Naive thymus-derived CD8-positive, alpha-beta T cell (primary cell): ENCODE measurements around the gene ADGRG6. TPM values are rescaled to one million over a fixed set of nuclear protein-coding genes. Genes with fewer than 3 reads are reported as not detected.

ENCODE experiments used
- ATAC-seq, 2 donors: fragments of 150-1000 bp; cut with Tn5 transposase in 1 of 2; sonication (Bioruptor Pico), chemical (Tn5 transposase) in 1 of 2; 1 replicate in 1 of 2; 2 replicates in 1 of 2; pipeline ENCODE4 v1.10.0; 2021; ENCODE audit warnings: mild to moderate bottlenecking in 2 of 2, moderate library complexity in 2 of 2
- POLR2A ChIA-PET: fragments of 350-600 bp; sonication (Branson Sonifier 250); formaldehyde crosslinking; loops from one replicate; lab custom pipeline; 2021; ENCODE audit warnings: antibody characterized with exemption; lab: Charles Lee
- DNase-seq, 10 donors: peaks; one replicate each; pipeline versions ENCODE4 v3.0.0 to v3.0.0-alpha.2; 2020 to 2022
- H3K27ac Mint-ChIP-seq, 10 donors: one replicate each; pipeline ENCODE4 v1.8.0; 2020 to 2022; ENCODE audit warnings: mild to moderate bottlenecking in 10 of 10, mixed read lengths in 10 of 10, moderate library complexity in 4 of 10, inconsistent platforms in 1 of 10
- H3K27me3 Mint-ChIP-seq, 5 donors: one replicate each; pipeline ENCODE4 v1.8.0; 2021 to 2022; ENCODE audit warnings: mixed read lengths in 5 of 5
- H3K36me3 Mint-ChIP-seq, 3 donors: one replicate each; pipeline ENCODE4 v1.8.0; 2020 to 2022; ENCODE audit warnings: mixed read lengths in 3 of 3, mild to moderate bottlenecking in 2 of 3, inconsistent platforms in 1 of 3
- H3K4me1 Mint-ChIP-seq, 4 donors: one replicate each; pipeline ENCODE4 v1.8.0; 2021 to 2022; ENCODE audit warnings: mixed read lengths in 4 of 4
- H3K4me3 Mint-ChIP-seq, 10 donors: one replicate each; pipeline ENCODE4 v1.8.0; 2020 to 2022; ENCODE audit warnings: mild to moderate bottlenecking in 10 of 10, mixed read lengths in 10 of 10, moderate library complexity in 6 of 10, inconsistent platforms in 1 of 10
- H3K9me3 Mint-ChIP-seq, 9 donors: one replicate each; pipeline ENCODE4 v1.8.0; 2020 to 2022; ENCODE audit warnings: mixed read lengths in 9 of 9, mild to moderate bottlenecking in 3 of 9, inconsistent platforms in 1 of 9, moderate library complexity in 1 of 9
- polyA plus RNA-seq, 3 donors: library from polyadenylated mRNA; unstranded; fragments of 300-500 nt; fragmentation: Illumina TruSeq; gene quantifications; one replicate each; pipeline ENCODE4 v1.2.3, GENCODE V29; 2021
- total RNA-seq, 8 experiments: library from RNA in 2 of 8; stranded (reverse) in 2 of 8; gene quantifications; one replicate each; pipeline ENCODE4 v1.2.3 and lab custom pipeline; 2021 to 2026

Gene ADGRG6
- total and polyA plus RNA-seq, 5 experiments from 2014 or later = 0.73 to 2.5 (median 2.0) TPM; not detected in 1

DNA sequence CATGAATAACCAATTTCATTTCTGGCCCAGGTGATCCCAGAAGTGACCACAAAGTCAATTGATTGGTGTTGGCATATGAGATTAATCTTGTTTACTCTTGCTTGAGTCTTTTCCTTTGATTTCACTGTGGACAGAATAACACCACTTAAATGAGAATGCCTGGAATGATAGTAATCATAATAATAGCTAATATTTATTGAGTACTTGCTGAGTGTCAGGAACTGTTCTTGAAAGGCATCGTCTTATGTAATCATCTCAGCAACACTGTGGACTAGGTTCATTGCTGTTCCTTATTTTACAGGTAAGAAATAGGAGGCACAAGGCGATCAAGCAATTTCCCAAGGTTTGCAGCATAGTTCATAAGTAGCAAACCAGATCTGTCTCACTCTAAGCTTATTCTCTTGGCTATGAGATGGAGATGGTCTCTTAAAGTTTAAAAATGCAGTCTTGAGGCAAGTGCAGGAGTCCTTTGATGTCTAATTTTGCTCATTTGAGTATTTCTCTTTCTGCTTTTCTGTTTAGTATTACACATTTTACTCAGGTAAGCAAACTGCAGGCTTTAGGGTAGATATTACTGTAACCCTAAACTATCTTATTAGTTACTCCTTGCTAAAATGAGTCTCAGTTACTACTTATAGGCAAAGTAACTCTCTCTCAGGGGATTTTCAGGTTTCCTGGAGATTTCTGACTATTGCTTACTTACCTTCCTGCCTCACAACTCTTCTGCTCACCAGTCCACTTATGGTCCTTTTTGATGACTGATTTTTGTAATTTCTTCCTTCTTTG, 6.3 kb downstream of the ADGRG6 start:
- POLR2A ChIA-PET = no interaction called here
- Mint-ChIP-seq H3K36me3 (no peaks in the 10 kb centered on the region), H3K9me3 (no peaks in the 10 kb centered on the region), H3K27ac (no peak overlapping the region), H3K4me1 (peaks cover 0 to 3% (median under 1%) of the 10 kb centered on the region in 4 donors), H3K27me3 (peaks cover 5 to 14% (median 8%) of the 10 kb centered on the region in 5 donors), H3K4me3 (no peak overlapping the region)
- ATAC-seq (no peak), DNase-seq (no peak)

DNA sequence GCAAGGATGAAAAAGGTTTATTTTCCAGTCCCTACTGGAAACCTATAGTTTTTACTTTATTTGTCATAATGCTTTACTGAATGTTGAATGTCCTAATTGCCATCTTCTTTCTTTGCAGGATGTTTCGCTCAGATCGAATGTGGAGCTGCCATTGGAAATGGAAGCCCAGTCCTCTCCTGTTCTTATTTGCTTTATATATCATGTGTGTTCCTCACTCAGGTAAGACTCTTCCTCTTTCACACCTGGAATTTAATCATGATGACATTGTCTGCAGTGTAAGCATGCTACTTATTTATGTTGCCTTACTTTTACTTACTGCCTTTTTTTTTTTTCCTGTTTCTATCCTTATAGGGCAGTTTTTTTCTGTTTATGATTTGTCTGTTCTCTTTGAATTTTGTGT, 7.6 kb downstream of the ADGRG6 start:
- Mint-ChIP-seq H3K9me3 (no peaks in the 10 kb centered on the region), H3K36me3 (no peaks in the 10 kb centered on the region), H3K27me3 (peaks cover 4 to 12% (median 5%) of the 10 kb centered on the region in 5 donors), H3K4me3 (no peak overlapping the region), H3K27ac (no peak overlapping the region), H3K4me1 (no peaks in the 10 kb centered on the region)
- ATAC-seq = no peak
- no peak for DNase-seq
- POLR2A ChIA-PET = interaction anchor here (0.7 kb wide), 1 partner anchor 46 kb away, joined by 3 read pairs; no protein-coding TSS in a partner anchor

DNA sequence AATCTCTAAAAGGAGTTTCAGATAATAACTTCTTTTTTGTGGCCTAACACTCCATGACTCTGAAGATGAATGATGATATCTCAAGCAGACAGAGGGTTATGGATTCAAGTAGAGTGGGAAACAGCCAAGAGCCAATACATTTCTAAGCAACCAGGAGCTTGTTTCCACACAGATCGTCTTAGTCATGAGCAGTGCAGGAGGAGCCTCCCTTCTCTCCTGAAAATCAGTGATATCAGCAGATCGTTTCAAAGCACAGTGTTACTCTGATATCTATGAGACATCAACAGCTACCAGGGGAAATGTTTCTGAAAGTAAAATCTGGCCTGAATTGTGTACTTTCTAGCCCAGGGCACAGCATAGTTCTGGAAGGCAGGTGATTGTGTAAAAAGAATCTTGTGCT, 11.5 kb downstream of the ADGRG6 start:
- ATAC-seq = no peak
- no peak for DNase-seq
- H3K9me3 Mint-ChIP-seq = no peaks in the 10 kb centered on the region
- H3K36me3 Mint-ChIP-seq = no peaks in the 10 kb centered on the region
- no peak overlapping the region for H3K4me3 Mint-ChIP-seq
- POLR2A ChIA-PET = no interaction called here
- H3K4me1 Mint-ChIP-seq = no peaks in the 10 kb centered on the region
- peaks cover 3 to 10% (median 5%) of the 10 kb centered on the region in 5 donors for H3K27me3 Mint-ChIP-seq
- H3K27ac Mint-ChIP-seq = no peak overlapping the region

DNA sequence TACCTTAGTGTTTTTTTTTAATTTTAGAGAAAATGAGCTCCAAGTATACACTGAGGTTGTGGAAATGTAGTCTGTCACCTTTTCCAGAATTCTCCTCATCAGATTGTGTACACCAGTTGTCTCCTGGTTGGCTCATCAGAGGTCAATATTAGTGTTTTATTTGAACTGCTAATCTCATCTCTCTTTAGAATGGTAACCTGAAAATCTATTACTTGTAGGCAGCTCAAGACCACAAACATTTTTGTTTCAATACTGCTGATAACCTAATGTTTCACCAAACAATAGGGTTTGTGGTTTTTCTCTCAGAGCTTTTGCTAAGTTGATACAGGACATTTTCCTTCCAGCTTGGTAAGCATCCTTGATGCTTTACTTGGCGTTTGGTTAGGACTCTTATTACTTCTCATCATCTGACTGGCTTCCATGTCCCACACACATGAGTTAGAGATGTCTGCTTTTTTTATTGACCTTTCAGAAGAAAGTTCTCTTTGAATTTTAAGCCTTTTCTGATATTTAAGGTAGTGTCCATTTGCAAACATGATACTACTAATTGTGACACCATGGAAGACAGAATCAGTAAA, 15.1 kb downstream of the ADGRG6 start:
- no peak overlapping the region for H3K27ac Mint-ChIP-seq
- no peaks in the 10 kb centered on the region for H3K4me1 Mint-ChIP-seq
- DNase-seq = no peak
- no peak for ATAC-seq
- peaks cover under 1 to 4% (median 2%) of the 10 kb centered on the region in 5 donors for H3K27me3 Mint-ChIP-seq
- POLR2A ChIA-PET = no interaction called here
- no peaks in the 10 kb centered on the region for H3K9me3 Mint-ChIP-seq
- no peaks in the 10 kb centered on the region for H3K36me3 Mint-ChIP-seq
- no peak overlapping the region for H3K4me3 Mint-ChIP-seq

DNA sequence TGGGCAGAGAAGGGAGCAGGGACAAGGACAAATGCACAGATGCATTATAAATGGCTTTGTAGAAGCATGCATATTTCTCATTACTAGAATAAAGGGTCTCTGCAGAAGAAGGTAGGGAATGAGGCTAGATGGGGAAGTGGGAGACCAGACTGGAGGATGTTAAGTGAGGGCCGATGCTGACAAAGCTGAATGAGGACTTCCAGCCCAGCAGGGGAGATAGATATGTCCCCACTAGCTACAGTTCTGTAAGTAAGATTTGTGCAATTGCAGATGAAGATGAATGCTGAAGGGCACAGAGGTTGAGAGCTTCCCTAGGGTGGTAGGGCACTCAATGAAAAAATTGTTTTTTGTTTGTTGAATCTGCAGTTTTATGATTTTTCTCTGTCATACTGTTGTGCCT, 16.9 kb downstream of the ADGRG6 start:
- POLR2A ChIA-PET = no interaction called here
- ATAC-seq (peak in 1 of 2 donors; percentile 23), DNase-seq (no peak)

DNA sequence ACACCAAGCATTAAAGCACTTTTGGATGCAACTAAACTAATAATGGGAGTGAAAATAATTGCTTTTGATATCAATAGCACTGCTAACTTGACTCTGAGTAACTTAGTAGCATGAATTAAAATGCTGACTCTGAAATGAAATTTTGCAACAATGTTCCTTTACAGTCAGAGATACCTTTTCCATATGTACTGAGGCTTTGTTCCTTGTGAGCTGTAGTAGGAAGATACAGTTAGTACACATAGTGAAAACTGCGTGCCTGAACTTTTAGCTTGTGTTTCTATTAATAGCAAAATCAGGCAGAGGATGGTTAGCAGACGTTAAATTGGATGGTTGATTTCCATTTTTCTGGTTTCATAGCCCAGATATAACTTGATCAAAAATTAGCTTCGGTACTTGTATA, 18.6 kb downstream of the ADGRG6 start:
- Mint-ChIP-seq H3K27me3 (peaks cover 0 to 1% (median 0%) of the 10 kb centered on the region in 5 donors), H3K27ac (no peak overlapping the region), H3K36me3 (no peaks in the 10 kb centered on the region), H3K9me3 (no peaks in the 10 kb centered on the region), H3K4me3 (no peak overlapping the region), H3K4me1 (no peaks in the 10 kb centered on the region)
- POLR2A ChIA-PET = no interaction called here
- no peak for ATAC-seq
- DNase-seq = no peak

More for the DNA sequence above, 16.9 kb downstream of the ADGRG6 start:
- H3K27ac Mint-ChIP-seq = no peak overlapping the region
- H3K9me3 Mint-ChIP-seq = no peaks in the 10 kb centered on the region
- no peaks in the 10 kb centered on the region for H3K36me3 Mint-ChIP-seq
- peaks cover 0 to 3% (median 0%) of the 10 kb centered on the region in 5 donors for H3K27me3 Mint-ChIP-seq
- no peak overlapping the region for H3K4me3 Mint-ChIP-seq
- no peaks in the 10 kb centered on the region for H3K4me1 Mint-ChIP-seq

DNA sequence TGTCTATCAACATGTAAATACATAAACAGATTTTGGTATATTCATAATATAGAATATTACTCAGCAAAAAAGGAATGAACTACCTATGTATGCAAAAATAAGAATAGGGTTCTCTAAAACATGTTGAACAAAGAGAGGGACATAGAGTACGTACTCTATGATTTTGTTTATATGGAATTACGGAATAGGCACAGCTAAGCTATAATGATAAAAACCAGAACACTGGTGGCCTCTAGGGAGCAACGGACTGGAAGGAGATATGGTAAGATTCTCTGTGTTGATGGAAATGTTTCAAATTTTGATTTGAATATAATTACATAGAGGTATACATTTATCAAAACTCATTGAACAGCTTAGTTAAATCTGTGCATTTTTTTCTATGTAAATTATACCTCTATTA, 19.6 kb downstream of the ADGRG6 start:
- Mint-ChIP-seq H3K36me3 (no peaks in the 10 kb centered on the region), H3K9me3 (no peaks in the 10 kb centered on the region), H3K4me3 (no peak overlapping the region), H3K4me1 (no peaks in the 10 kb centered on the region), H3K27me3 (no peaks in the 10 kb centered on the region), H3K27ac (no peak overlapping the region)
- DNase-seq = no peak
- POLR2A ChIA-PET = no interaction called here
- ATAC-seq = no peak

DNA sequence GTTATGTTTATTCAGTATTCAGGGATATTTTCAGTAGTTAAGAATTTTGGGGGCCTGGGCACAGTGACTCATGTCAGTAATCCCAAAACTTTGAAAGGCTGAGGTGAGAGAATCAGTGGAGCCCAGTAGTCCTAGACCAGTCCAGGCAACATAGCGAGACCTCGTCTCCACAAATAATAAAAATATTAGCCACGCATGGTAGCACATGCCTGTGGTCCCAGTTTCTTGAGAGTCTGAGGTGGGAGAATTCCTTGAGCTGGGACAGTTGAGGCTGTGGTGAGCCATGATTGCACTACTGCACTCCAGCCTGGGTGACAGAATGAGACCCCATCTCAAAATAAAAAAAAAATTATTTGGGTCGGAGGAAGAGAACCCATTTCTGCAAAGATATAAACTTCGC, 20.3 kb downstream of the ADGRG6 start:
- DNase-seq (no peak), ATAC-seq (no peak)
- Mint-ChIP-seq H3K27ac (no peak overlapping the region), H3K4me3 (no peak overlapping the region), H3K4me1 (no peaks in the 10 kb centered on the region), H3K27me3 (no peaks in the 10 kb centered on the region), H3K9me3 (no peaks in the 10 kb centered on the region), H3K36me3 (no peaks in the 10 kb centered on the region)
- POLR2A ChIA-PET = no interaction called here

DNA sequence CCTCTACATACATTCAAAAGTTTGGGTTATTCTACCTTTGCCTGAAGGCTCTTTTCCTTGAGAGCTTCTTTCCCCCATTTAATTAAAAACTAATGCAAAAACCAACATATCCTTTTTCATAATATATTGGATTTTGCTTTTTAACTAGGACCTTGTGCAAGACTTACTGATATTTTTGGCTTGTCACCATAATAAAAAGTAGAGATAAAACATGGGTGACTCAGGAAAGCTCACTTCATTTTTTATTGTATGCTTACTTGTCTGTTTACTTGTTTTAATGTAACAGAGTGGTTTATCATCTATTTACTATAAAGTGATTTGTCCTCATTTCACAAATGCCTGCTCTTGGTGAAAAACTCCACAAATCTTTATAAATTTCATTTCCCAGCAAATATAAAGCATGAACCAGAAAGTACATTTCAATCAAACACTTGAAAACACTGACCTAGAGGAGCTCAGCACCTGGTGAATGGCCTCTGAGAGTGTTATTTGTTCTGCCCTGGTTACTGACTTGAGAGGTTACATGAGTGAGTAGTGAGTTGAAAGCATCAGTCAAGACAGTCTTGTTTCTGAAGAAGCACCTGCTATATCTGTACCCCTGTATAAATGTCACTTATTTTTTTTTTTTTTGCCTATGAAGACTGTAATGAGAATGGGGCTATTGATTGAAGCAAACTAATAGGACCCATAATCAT, 20.8 kb downstream of the ADGRG6 start:
- H3K36me3 Mint-ChIP-seq = no peaks in the 10 kb centered on the region
- no peaks in the 10 kb centered on the region for H3K4me1 Mint-ChIP-seq
- H3K27me3 Mint-ChIP-seq = no peaks in the 10 kb centered on the region
- POLR2A ChIA-PET = no interaction called here
- no peaks in the 10 kb centered on the region for H3K9me3 Mint-ChIP-seq
- H3K4me3 Mint-ChIP-seq = no peak overlapping the region
- DNase-seq (no peak), ATAC-seq (no peak)
- H3K27ac Mint-ChIP-seq = no peak overlapping the region

DNA sequence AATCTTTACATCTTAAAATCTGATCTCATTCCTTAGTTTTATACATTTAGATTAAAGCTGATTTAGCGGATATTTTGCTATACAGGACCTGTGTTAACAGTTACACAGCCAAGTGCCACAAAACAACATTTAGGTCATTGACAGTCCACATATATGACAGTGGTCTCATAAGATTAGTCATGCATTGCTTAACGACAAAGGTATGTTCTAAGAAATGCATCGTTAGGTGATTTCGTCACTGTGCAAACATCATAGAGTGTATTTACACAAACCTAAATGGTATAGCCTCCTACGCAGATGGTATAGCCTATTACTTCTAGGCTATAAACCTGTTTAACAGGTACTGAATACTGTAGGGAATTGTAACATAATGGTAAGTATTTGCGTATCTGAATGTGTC, 21.6 kb downstream of the ADGRG6 start:
- Mint-ChIP-seq H3K4me3 (no peak overlapping the region), H3K4me1 (no peaks in the 10 kb centered on the region), H3K27ac (no peak overlapping the region), H3K27me3 (no peaks in the 10 kb centered on the region), H3K9me3 (no peaks in the 10 kb centered on the region), H3K36me3 (no peaks in the 10 kb centered on the region)
- DNase-seq (no peak), ATAC-seq (no peak)
- POLR2A ChIA-PET = no interaction called here

DNA sequence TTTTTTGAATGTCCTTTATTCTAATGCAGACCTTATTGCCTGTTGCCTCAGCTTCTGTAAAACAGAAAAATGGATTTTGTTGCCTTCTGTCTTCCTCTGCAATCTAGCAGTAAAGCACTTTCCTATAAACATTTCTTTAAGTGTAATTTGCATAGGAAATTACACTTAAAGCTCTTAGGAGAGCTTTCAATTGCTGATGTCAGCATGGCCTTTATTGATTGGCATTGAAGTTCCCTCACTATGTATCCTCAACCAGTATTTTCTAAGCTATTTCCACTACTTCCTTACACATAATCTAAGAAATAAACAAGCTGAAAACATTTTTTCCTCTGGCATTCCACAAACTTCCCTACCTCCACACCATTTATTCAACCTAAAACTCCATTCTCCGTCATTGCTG, 22.3 kb downstream of the ADGRG6 start:
- no peak overlapping the region for H3K4me3 Mint-ChIP-seq
- H3K27me3 Mint-ChIP-seq = no peaks in the 10 kb centered on the region
- ATAC-seq (no peak), DNase-seq (no peak)
- H3K9me3 Mint-ChIP-seq = no peaks in the 10 kb centered on the region
- no peak overlapping the region for H3K27ac Mint-ChIP-seq
- POLR2A ChIA-PET = no interaction called here
- H3K36me3 Mint-ChIP-seq = no peaks in the 10 kb centered on the region
- no peaks in the 10 kb centered on the region for H3K4me1 Mint-ChIP-seq

DNA sequence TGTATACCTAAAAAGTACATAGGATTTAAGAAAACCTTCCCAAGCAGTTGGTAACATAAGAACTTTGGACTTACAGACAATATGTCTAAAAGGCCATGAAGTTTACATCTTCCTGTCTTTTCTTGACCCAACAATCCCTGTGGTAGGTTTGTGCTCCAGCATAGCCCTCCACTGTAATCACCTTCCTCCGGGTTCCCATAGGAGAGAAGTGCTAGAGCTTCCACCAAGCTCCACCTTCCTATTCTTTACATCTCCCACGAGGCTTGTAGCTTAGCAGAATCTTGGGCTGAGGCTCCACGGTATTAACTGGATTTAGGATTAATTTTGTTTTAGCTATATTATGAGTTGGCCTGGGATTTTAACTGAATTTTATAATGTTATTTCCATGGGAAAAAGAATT, 23.3 kb downstream of the ADGRG6 start:
- DNase-seq (no peak), ATAC-seq (no peak)
- no peaks in the 10 kb centered on the region for H3K4me1 Mint-ChIP-seq
- no peaks in the 10 kb centered on the region for H3K36me3 Mint-ChIP-seq
- H3K27ac Mint-ChIP-seq = no peak overlapping the region
- no peak overlapping the region for H3K4me3 Mint-ChIP-seq
- H3K27me3 Mint-ChIP-seq = no peaks in the 10 kb centered on the region
- H3K9me3 Mint-ChIP-seq = no peaks in the 10 kb centered on the region
- POLR2A ChIA-PET = no interaction called here

DNA sequence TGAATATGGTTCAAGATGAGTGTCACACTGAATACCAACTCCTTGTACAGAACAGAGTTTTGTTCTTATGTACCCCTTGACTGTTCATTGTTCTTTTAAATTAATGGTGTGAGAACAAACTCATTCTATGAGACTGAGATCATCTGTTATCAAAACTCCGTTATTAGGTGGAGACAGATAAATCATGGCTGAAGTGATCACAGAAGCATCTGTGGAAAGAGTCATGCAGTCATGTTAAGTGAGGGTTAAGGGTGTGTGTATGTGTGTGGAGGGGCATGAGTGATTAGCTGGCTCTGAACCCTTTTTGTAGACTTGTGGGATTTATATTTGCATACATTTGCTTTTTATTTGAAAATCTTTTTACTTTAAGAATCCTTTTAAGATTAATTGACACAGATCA, 24.7 kb downstream of the ADGRG6 start:
- Mint-ChIP-seq H3K9me3 (no peaks in the 10 kb centered on the region), H3K4me1 (peaks cover 2 to 13% (median 9%) of the 10 kb centered on the region in 4 donors), H3K27ac (no peak overlapping the region), H3K36me3 (no peaks in the 10 kb centered on the region), H3K27me3 (no peaks in the 10 kb centered on the region), H3K4me3 (no peak overlapping the region)
- no peak for ATAC-seq
- POLR2A ChIA-PET = no interaction called here
- no peak for DNase-seq
